GM23248 (cell line): ENCODE results near the gene FARP2.

Experiments used
- EZH2 ChIP-seq: fragments of 200-600 bp; sonication (generic); IDR thresholded peaks from 2 replicates; pipeline ENCODE4 v1.6.1; 2018; ENCODE audit warnings: antibody characterized with exemption, mild to moderate bottlenecking; ENCODE audit not compliant: insufficient read depth, poor library complexity, severe bottlenecking
- EZH2phosphoT487 ChIP-seq: fragments of 200-600 bp; sonication (generic); IDR thresholded peaks from 2 replicates; pipeline ENCODE4 v1.6.1; 2018; ENCODE audit warnings: antibody characterized with exemption, moderate library complexity, mild to moderate bottlenecking, low read depth; ENCODE audit not compliant: insufficient read depth

GRCh38 chr2:241391892-241392665 is 36.0 kb downstream of the FARP2 start:
- TF ChIP-seq EZH2phosphoT487 (no peak), EZH2 (no peak)
